ENCODE measurements around the gene TLCD2. TPM values are rescaled to one million over a fixed set of nuclear protein-coding genes. Genes with fewer than 3 reads are reported as not detected.

TLCD2 gene
- total and polyA plus RNA-seq, 9 of the 15 experiments (the other 6 are each of a cell fraction or from before 2014, with no cell fraction given), result 0.10 to 0.89 (median 0.58) TPM

- TF ChIP-seq ZNF143 (CRISPR knock-in tag; IDR thresholded peaks at IDR 0.05), result peak; percentile 92
- 0 out of 4 replicates have a peak, but pooled peaks of 1 of the 2 experiments have one; percentile 32 for TF ChIP-seq KDM1A (IDR thresholded peaks at IDR 0.05)
- peak; percentile 76 for TF ChIP-seq ETS1 (conservative IDR thresholded peaks at IDR 0.05; ENCODE audit: control insufficient read depth, low read depth, low read length)
- TF ChIP-seq SMARCA4 (IDR thresholded peaks at IDR 0.05), result no peak
- TF ChIP-seq, protein P1, sequence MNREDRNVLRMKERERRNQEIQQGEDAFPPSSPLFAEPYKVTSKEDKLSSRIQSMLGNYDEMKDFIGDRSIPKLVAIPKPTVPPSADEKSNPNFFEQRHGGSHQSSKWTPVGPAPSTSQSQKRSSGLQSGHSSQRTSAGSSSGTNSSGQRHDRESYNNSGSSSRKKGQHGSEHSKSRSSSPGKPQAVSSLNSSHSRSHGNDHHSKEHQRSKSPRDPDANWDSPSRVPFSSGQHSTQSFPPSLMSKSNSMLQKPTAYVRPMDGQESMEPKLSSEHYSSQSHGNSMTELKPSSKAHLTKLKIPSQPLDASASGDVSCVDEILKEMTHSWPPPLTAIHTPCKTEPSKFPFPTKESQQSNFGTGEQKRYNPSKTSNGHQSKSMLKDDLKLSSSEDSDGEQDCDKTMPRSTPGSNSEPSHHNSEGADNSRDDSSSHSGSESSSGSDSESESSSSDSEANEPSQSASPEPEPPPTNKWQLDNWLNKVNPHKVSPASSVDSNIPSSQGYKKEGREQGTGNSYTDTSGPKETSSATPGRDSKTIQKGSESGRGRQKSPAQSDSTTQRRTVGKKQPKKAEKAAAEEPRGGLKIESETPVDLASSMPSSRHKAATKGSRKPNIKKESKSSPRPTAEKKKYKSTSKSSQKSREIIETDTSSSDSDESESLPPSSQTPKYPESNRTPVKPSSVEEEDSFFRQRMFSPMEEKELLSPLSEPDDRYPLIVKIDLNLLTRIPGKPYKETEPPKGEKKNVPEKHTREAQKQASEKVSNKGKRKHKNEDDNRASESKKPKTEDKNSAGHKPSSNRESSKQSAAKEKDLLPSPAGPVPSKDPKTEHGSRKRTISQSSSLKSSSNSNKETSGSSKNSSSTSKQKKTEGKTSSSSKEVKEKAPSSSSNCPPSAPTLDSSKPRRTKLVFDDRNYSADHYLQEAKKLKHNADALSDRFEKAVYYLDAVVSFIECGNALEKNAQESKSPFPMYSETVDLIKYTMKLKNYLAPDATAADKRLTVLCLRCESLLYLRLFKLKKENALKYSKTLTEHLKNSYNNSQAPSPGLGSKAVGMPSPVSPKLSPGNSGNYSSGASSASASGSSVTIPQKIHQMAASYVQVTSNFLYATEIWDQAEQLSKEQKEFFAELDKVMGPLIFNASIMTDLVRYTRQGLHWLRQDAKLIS (CRISPR knock-in tag; IDR thresholded peaks at IDR 0.05), result peak; percentile 29; the same call in 1 of the 2 replicates
- peak; percentile 69 to 73 for TF ChIP-seq SIX5 (IDR thresholded peaks at IDR 0.05; ENCODE audit: borderline replicate concordance in 1 of 2, insufficient read depth in 1 of 2, low read depth in 1 of 2, low read length in 2 of 2)
- no peak for TF ChIP-seq HLTF (IDR thresholded peaks at IDR 0.05)
- TF ChIP-seq CHD2 (IDR thresholded peaks at IDR 0.05; ENCODE audit: low read depth, low read length), result peak; percentile 82; the same call in 1 of the 2 replicates
- TF ChIP-seq ZNF707 (CRISPR knock-in tag; conservative IDR thresholded peaks at IDR 0.05), result no peak
- peak; percentile 96 for TF ChIP-seq NFYB (IDR thresholded peaks at IDR 0.05; ENCODE audit: extremely low read depth, insufficient read length)
- TF ChIP-seq XRCC3 (IDR thresholded peaks at IDR 0.05), result no peak
- no peak for TF ChIP-seq TCF15 (CRISPR knock-in tag; IDR thresholded peaks at IDR 0.05)
- peak; percentile 49 for TF ChIP-seq FUS (optimal IDR thresholded peaks at IDR 0.05; ENCODE audit: low read depth, low read length)
- TF ChIP-seq BRD9 (IDR thresholded peaks at IDR 0.05; ENCODE audit: low read depth, partially characterized antibody), result peak; percentile 90
- TF ChIP-seq, protein P2, sequence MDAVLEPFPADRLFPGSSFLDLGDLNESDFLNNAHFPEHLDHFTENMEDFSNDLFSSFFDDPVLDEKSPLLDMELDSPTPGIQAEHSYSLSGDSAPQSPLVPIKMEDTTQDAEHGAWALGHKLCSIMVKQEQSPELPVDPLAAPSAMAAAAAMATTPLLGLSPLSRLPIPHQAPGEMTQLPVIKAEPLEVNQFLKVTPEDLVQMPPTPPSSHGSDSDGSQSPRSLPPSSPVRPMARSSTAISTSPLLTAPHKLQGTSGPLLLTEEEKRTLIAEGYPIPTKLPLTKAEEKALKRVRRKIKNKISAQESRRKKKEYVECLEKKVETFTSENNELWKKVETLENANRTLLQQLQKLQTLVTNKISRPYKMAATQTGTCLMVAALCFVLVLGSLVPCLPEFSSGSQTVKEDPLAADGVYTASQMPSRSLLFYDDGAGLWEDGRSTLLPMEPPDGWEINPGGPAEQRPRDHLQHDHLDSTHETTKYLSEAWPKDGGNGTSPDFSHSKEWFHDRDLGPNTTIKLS (IDR thresholded peaks at IDR 0.05; ENCODE audit: borderline replicate concordance, low read depth), result peak; percentile 94
- TF ChIP-seq GATAD2B (IDR thresholded peaks at IDR 0.05; ENCODE audit: borderline replicate concordance), result no peak
- peak; percentile 72 for TF ChIP-seq EGR1 (conservative IDR thresholded peaks at IDR 0.05)
- TF ChIP-seq CCNT2 (IDR thresholded peaks at IDR 0.05; ENCODE audit: borderline replicate concordance, extremely low read depth, insufficient read length, low read depth, low read length), result peak; percentile 45
- TF ChIP-seq, protein P3, sequence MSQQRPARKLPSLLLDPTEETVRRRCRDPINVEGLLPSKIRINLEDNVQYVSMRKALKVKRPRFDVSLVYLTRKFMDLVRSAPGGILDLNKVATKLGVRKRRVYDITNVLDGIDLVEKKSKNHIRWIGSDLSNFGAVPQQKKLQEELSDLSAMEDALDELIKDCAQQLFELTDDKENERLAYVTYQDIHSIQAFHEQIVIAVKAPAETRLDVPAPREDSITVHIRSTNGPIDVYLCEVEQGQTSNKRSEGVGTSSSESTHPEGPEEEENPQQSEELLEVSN (IDR thresholded peaks at IDR 0.05; ENCODE audit: borderline replicate concordance in 1 of 2, extremely low read depth in 1 of 2, insufficient read depth in 1 of 2, insufficient read length in 1 of 2, low read depth in 1 of 2, low read length in 1 of 2, poor library complexity in 1 of 2, severe bottlenecking in 1 of 2), result peak in 1 of 2 experiments; percentile 47
Observed at GRCh38 chr17:1716076-1716911, 6.1 kb upstream of the TLCD2 start (continued).
